PC-9 (cell line): Measurements from ENCODE around the gene EBP. TPM values are rescaled to one million over a fixed set of nuclear protein-coding genes. Genes with fewer than 3 reads are reported as not detected.
A peak's percentile ranks its signal among the peaks of the same experiment; 100 is the strongest.

ENCODE experiments used
- BruUV-seq: library from RNA; stranded (reverse); fragments of 400-500 nt; replicated peaks from 2 replicates; lab custom pipeline; 2021; lab: Mats Ljungman, UMichigan
- CTCF ChIA-PET: fragments of 300-600 bp; sonication (Branson Sonifier 250); formaldehyde crosslinking; loops from one replicate; lab custom pipeline; 2022; ENCODE audit warnings: antibody characterized with exemption; lab: Charles Lee
- POLR2A ChIA-PET: fragments of 300-600 bp; sonication (Branson Sonifier 250); formaldehyde crosslinking; loops from one replicate; lab custom pipeline; 2022; ENCODE audit warnings: antibody characterized with exemption; ENCODE audit not compliant: unreplicated experiment; lab: Charles Lee
- DNase-seq, 2 experiments: peaks; one replicate each; pipeline versions ENCODE4 v3.0.0 to v3.0.0-alpha.2; 2015 to 2022; ENCODE audit warnings: mixed read lengths in 1 of 2
- H2AFZ ChIP-seq: fragments of 200-600 bp; sonication (generic); 2 replicates; pipeline ENCODE4 v1.8.1; 2017; ENCODE audit warnings: antibody characterized with exemption
- H3F3A ChIP-seq: fragments of 200-600 bp; sonication (generic); 2 replicates; pipeline ENCODE4 v1.8.1; 2017; ENCODE audit warnings: antibody characterized with exemption, mild to moderate bottlenecking, low read depth; ENCODE audit not compliant: insufficient read depth
- H3K27ac ChIP-seq: fragments of 200-600 bp; sonication (generic); 2 replicates; pipeline ENCODE4 v1.6.1; 2016; ENCODE audit warnings: mixed run types
- H3K27me3 ChIP-seq: fragments of 200-600 bp; sonication (generic); 2 replicates; pipeline ENCODE4 v1.6.1; 2016; ENCODE audit warnings: low read depth, mixed run types; ENCODE audit not compliant: insufficient read depth
- H3K36me3 ChIP-seq: fragments of 200-600 bp; sonication (generic); 2 replicates; pipeline ENCODE4 v1.6.1; 2016; ENCODE audit warnings: low read depth, mixed run types
- H3K4me1 ChIP-seq: fragments of 200-600 bp; sonication (generic); replicated peaks from 2 replicates; pipeline ENCODE4 v1.6.1; 2016; ENCODE audit warnings: mixed run types; ENCODE audit not compliant: insufficient read depth
- H3K4me2 ChIP-seq: fragments of 200-600 bp; sonication (generic); 2 replicates; pipeline ENCODE4 v1.6.1; 2017; ENCODE audit warnings: mixed run types
- H3K4me3 ChIP-seq: fragments of 200-600 bp; sonication (generic); 2 replicates; pipeline ENCODE4 v1.6.1; 2016; ENCODE audit warnings: mixed run types
- H3K79me2 ChIP-seq: fragments of 200-600 bp; sonication (generic); 2 replicates; pipeline ENCODE4 v1.6.1; 2017; ENCODE audit warnings: low read depth, mixed run types
- H3K9me2 ChIP-seq: fragments of 200-600 bp; sonication (generic); 2 replicates; pipeline ENCODE4 v1.8.1; 2017; ENCODE audit warnings: mild to moderate bottlenecking; ENCODE audit not compliant: insufficient read depth
- H3K9me3 ChIP-seq: fragments of 200-600 bp; sonication (generic); 2 replicates; pipeline ENCODE4 v1.8.1; 2016; ENCODE audit warnings: low read depth; ENCODE audit not compliant: insufficient read depth
- H4K20me1 ChIP-seq: fragments of 200-600 bp; sonication (generic); 2 replicates; pipeline ENCODE4 v1.8.1; 2017; ENCODE audit not compliant: insufficient read depth
- EZH2 ChIP-seq: fragments of 200-600 bp; sonication (generic); IDR thresholded peaks from 2 replicates; pipeline ENCODE4 v1.8.0; 2017; ENCODE audit warnings: antibody characterized with exemption, low read depth
- intact Hi-C: fragments of 100-400 bp; cut with micrococcal nuclease; formaldehyde crosslinking; loops from one replicate; pipeline ENCODE4 v1.10.0; 2022; ENCODE audit not compliant: unreplicated experiment
- total RNA-seq: library from RNA; stranded (reverse); gene quantifications from 2 replicates; pipeline ENCODE4 v1.2.3, GENCODE V29; 2021
- TF ChIP-seq, protein P1 (sequence below): fragments of 200-600 bp; sonication (generic); conservative IDR thresholded peaks from 2 replicates; pipeline ENCODE4 v1.6.1; 2017; ENCODE audit warnings: mixed run types, antibody characterized with exemption, mild to moderate bottlenecking, moderate library complexity

Gene EBP
- total RNA-seq, 1 experiment from 2014 or later = 113 TPM

- Histone ChIP-seq H3K4me3 (no peak overlapping the region), H3K27me3 (no peaks in the 10 kb centered on the region), H3K36me3 (no peaks in the 10 kb centered on the region), H3K9me3 (no peaks in the 10 kb centered on the region), H3K4me1 (peaks cover 12% of the 10 kb centered on the region; the same call in 1 of the 2 replicates), H4K20me1 (no peaks in the 10 kb centered on the region), H3K4me2 (no peak overlapping the region), H3K9me2 (no peaks in the 10 kb centered on the region), H3K79me2 (no peaks in the 10 kb centered on the region), H3F3A (peaks cover 17% of the 10 kb centered on the region; the same call in 1 of the 2 replicates), H2AFZ (no peak overlapping the region), H3K27ac (no peak overlapping the region)
- TF ChIP-seq, protein P1, sequence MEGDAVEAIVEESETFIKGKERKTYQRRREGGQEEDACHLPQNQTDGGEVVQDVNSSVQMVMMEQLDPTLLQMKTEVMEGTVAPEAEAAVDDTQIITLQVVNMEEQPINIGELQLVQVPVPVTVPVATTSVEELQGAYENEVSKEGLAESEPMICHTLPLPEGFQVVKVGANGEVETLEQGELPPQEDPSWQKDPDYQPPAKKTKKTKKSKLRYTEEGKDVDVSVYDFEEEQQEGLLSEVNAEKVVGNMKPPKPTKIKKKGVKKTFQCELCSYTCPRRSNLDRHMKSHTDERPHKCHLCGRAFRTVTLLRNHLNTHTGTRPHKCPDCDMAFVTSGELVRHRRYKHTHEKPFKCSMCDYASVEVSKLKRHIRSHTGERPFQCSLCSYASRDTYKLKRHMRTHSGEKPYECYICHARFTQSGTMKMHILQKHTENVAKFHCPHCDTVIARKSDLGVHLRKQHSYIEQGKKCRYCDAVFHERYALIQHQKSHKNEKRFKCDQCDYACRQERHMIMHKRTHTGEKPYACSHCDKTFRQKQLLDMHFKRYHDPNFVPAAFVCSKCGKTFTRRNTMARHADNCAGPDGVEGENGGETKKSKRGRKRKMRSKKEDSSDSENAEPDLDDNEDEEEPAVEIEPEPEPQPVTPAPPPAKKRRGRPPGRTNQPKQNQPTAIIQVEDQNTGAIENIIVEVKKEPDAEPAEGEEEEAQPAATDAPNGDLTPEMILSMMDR = peak; percentile 32; the same call in 1 of the 2 replicates
- TF ChIP-seq EZH2 = no peak
- DNase-seq = no peak
- intact Hi-C loops = no loop called here
- no TSS peak for BruUV-seq
- POLR2A ChIA-PET = no interaction called here
- CTCF ChIA-PET = no interaction called here
Measured at GRCh38 chrX:48493890-48494364, 27.7 kb upstream of the EBP start.

GRCh38 chrX:48496660-48497059 lies 24.9 kb upstream of the EBP start:
- no peaks in the 10 kb centered on the region; the same call in 1 of the 2 replicates for H3F3A ChIP-seq
- H3K79me2 ChIP-seq = no peaks in the 10 kb centered on the region
- H3K4me3 ChIP-seq = no peak overlapping the region
- intact Hi-C loops = no loop called here
- no peak overlapping the region for H3K27ac ChIP-seq
- no TSS peak for BruUV-seq
- ChIA-PET POLR2A (no interaction called here), CTCF (no interaction called here)
- no peak for TF ChIP-seq EZH2
- TF ChIP-seq, protein P1 = no peak
- no peaks in the 10 kb centered on the region for H3K9me2 ChIP-seq
- H4K20me1 ChIP-seq = no peaks in the 10 kb centered on the region
- no peak for DNase-seq
- no peak overlapping the region for H3K4me2 ChIP-seq
- peaks cover 6% of the 10 kb centered on the region; the same call in 1 of the 2 replicates for H3K4me1 ChIP-seq
- no peaks in the 10 kb centered on the region for H3K27me3 ChIP-seq
- H3K9me3 ChIP-seq = no peaks in the 10 kb centered on the region
- H2AFZ ChIP-seq = no peak overlapping the region
- H3K36me3 ChIP-seq = no peaks in the 10 kb centered on the region

DNA sequence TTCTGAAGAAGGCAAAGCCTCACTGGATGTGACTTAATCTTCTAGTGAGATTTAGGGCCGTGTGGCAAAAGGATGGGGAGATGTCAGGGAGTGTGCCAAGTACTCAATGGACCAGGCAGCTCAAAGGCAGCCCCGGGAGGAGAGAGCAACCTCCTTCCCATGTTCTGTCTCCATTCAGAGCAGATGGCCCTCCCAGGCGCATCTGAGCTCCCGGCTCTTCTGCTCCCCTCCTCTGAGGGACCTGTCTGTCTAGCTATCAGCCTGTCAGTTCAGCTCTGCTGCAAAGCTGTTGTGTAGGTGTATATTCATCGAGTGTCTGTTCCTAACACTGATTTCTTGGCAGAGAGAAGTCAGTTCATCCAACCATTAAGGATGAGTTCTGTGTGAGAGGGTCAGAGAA lies 23.7 kb upstream of the EBP start:
- Histone ChIP-seq H3K27ac (peak overlapping the region; percentile 50), H3K9me2 (no peaks in the 10 kb centered on the region), H3K79me2 (no peaks in the 10 kb centered on the region), H3F3A (no peaks in the 10 kb centered on the region; the same call in 1 of the 2 replicates), H3K36me3 (no peaks in the 10 kb centered on the region), H3K4me3 (no peak overlapping the region), H2AFZ (no peak overlapping the region), H3K4me1 (no peaks in the 10 kb centered on the region), H3K9me3 (no peaks in the 10 kb centered on the region), H4K20me1 (no peaks in the 10 kb centered on the region), H3K27me3 (no peaks in the 10 kb centered on the region), H3K4me2 (peak overlapping the region; percentile 26; the same call in 1 of the 2 replicates)
- intact Hi-C loops = no loop called here
- ChIA-PET POLR2A (no interaction called here), CTCF (no interaction called here)
- no peak for DNase-seq
- TF ChIP-seq EZH2 = no peak
- TF ChIP-seq, protein P1 = no peak
- BruUV-seq = no TSS peak
